Cardiac muscle cell (in vitro differentiated cells and primary cell): ENCODE data around the gene TPO. TPM values are rescaled to one million over a fixed set of nuclear protein-coding genes. Genes with fewer than 3 reads are reported as not detected.

Experiments
- DNase-seq, 2 donors: peaks; one replicate each; pipeline versions ENCODE4 v3.0.0 to v3.0.0-alpha.2; 2010 to 2017; ENCODE audit warnings: low read depth in 1 of 2, low spot score in 1 of 2
- H3K27ac ChIP-seq: fragments of 200-600 bp; sonication (generic); 2 replicates; pipeline ENCODE4 v1.5.1; 2016
- H3K27me3 ChIP-seq: fragments of 200-600 bp; sonication (generic); 2 replicates; pipeline ENCODE4 v1.6.0; 2016; ENCODE audit warnings: control low read depth
- H3K36me3 ChIP-seq: fragments of 200-600 bp; sonication (generic); 2 replicates; pipeline ENCODE4 v1.5.1; 2016; ENCODE audit warnings: control low read depth
- H3K4me1 ChIP-seq: fragments of 200-600 bp; sonication (generic); 2 replicates; pipeline ENCODE4 v1.8.1; 2017; ENCODE audit warnings: low read depth, mild to moderate bottlenecking, mixed run types
- H3K4me3 ChIP-seq: fragments of 200-600 bp; sonication (generic); 2 replicates; pipeline ENCODE4 v1.5.1; 2016; ENCODE audit warnings: mild to moderate bottlenecking
- H3K9me3 ChIP-seq: fragments of 200-600 bp; sonication (generic); 2 replicates; pipeline ENCODE4 v1.5.1; 2017; ENCODE audit warnings: low read depth, mild to moderate bottlenecking, control low read depth
- CTCF ChIP-seq: IDR thresholded peaks from 2 replicates; pipeline ENCODE4 v1.5.1; 2012; ENCODE audit warnings: low read depth, mild to moderate bottlenecking, low read length
- polyA plus RNA-seq: library from polyadenylated mRNA; unstranded; fragments of >200 nt; fragmentation: Nextera tagmentation; extraction: Ambion mirVana; gene quantifications from 2 replicates; pipeline ENCODE4 v1.2.1, GENCODE V29; 2016
- total RNA-seq: library from RNA; depleted of rRNA; stranded (reverse); fragments of >200 nt; gene quantifications from 2 replicates; pipeline ENCODE4 v1.2.3, GENCODE V29; 2016

The TPO gene
- total and polyA plus RNA-seq, 2 experiments from 2014 or later, result 0.46 to 0.71 TPM

GRCh38 chr2:1590596-1591460 is 177.6 kb downstream of the TPO start:
- DNase-seq, result peak in 1 of 2 donors; percentile 54
- peak; percentile 2 for TF ChIP-seq CTCF
- Histone ChIP-seq H3K4me1 (no peaks in the 10 kb centered on the region), H3K27me3 (no peaks in the 10 kb centered on the region), H3K36me3 (no peaks in the 10 kb centered on the region), H3K27ac (no peak overlapping the region), H3K9me3 (no peaks in the 10 kb centered on the region), H3K4me3 (no peak overlapping the region)

GRCh38 chr2:1591461-1591770 is 178.2 kb downstream of the TPO start:
- H3K36me3 ChIP-seq, result no peaks in the 10 kb centered on the region
- no peaks in the 10 kb centered on the region for H3K4me1 ChIP-seq
- peak in 1 of 2 donors; percentile 35 for DNase-seq
- H3K9me3 ChIP-seq, result no peaks in the 10 kb centered on the region
- H3K4me3 ChIP-seq, result no peak overlapping the region
- TF ChIP-seq CTCF, result no peak
- no peaks in the 10 kb centered on the region for H3K27me3 ChIP-seq
- no peak overlapping the region for H3K27ac ChIP-seq
